Ovary (tissue), 9 donors: ENCODE measurements around the gene DTNBP1. TPM values are rescaled to one million over a fixed set of nuclear protein-coding genes. Genes with fewer than 3 reads are reported as not detected.

ENCODE experiments used
- DNase-seq, 5 donors: peaks; one replicate each; pipeline ENCODE4 v3.0.0-alpha.2; 2019 to 2020
- H3K27ac ChIP-seq, 2 donors: fragments of 200-600 bp; one replicate each; pipeline versions ENCODE4 v1.5.1 to v1.8.0; 2019 to 2022
- H3K27me3 ChIP-seq: fragments of 200-600 bp; one replicate; pipeline ENCODE4 v1.8.0; 2022
- H3K36me3 ChIP-seq: fragments of 200-600 bp; sonication (generic); one replicate; pipeline ENCODE4 v1.5.1; 2019
- H3K4me1 ChIP-seq: one replicate; pipeline ENCODE4 v1.8.1; 2013; ENCODE audit warnings: mild to moderate bottlenecking, moderate library complexity; ENCODE audit not compliant: insufficient read depth
- H3K4me3 ChIP-seq: fragments of 200-600 bp; sonication (generic); one replicate; pipeline ENCODE4 v1.5.1; 2017
- H3K9me3 ChIP-seq, 2 donors: fragments of 200-600 bp in 1 of 2; sonication (generic) in 1 of 2; one replicate each; pipeline versions ENCODE4 v1.5.1 to v1.8.1; 2013 to 2019; ENCODE audit warnings: mild to moderate bottlenecking in 1 of 2, moderate library complexity in 1 of 2
- EP300 ChIP-seq: sonication (generic); formaldehyde crosslinking; IDR thresholded peaks from one replicate; pipeline ENCODE4 v1.6.1; 2017; ENCODE audit warnings: antibody characterized with exemption
- POLR2A ChIP-seq: fragments of 450-650 bp; IDR thresholded peaks from one replicate; pipeline ENCODE4 v1.6.1; 2017; ENCODE audit warnings: antibody characterized with exemption, mild to moderate bottlenecking, moderate library complexity
- WGBS, 3 donors: extraction: QIAGEN DNeasy Blood & Tissue Kit in 1 of 3; methylation state at CpG; one replicate each; pipeline versions ENCODE4 v1.1.5 to v1.1.7; 2013 to 2017; 5-methylcytosine and 5-hydroxymethylcytosine counted together
- intact Hi-C, 4 donors: fragments of 100-400 bp; cut with DNase I; formaldehyde crosslinking; loops; one replicate each; pipeline versions ENCODE4 v1.11.0 to v1.15.1; 2022 to 2023
- polyA plus RNA-seq, 2 donors: library from polyadenylated mRNA; stranded (reverse); fragments of 200-250 nt in 1 of 2; fragments of 350-450 nt in 1 of 2; fragmentation: Illumina TruSeq in 1 of 2; extraction: RNeasy Lipid Tissue Mini Kit (QIAGEN cat#74804) in 1 of 2; gene quantifications; one replicate each; pipeline ENCODE4 v1.2.3, GENCODE V29; 2013 to 2014
- total RNA-seq, 7 donors: library from RNA; depleted of rRNA in 2 of 7; stranded (reverse); fragments of >200 nt in 2 of 7; fragmentation: NEBNext Ultra II Directional in 3 of 7; extraction: Animal tissue kit (Norgen Biotek cat#: 25700) in 3 of 7; gene quantifications; one replicate each; pipeline versions ENCODE4 v1.1.0 to v1.2.4, GENCODE V29; 2016 to 2023
- TF ChIP-seq, protein P1 (sequence below), 3 donors: fragments of 450-650 bp in 2 of 3; fragments of 200-600 bp in 1 of 3; IDR thresholded peaks; one replicate each; pipeline versions ENCODE4 v1.5.1 to v1.8.0; 2016 to 2022; ENCODE audit warnings: antibody characterized with exemption in 3 of 3, mild to moderate bottlenecking in 1 of 3
- donor health status: DM: no; HTN: no; CAD: no; lungs with moderate emphysema.
- donor health status: DM: no; HTN: no; CAD: no.
- donor health status: Bipolar disorder and iron deficiency.
- donor health status: DM: yes; HTN: yes; CAD: no.
- donor health status: DM: no; HTN: no; CAD: no.
- donor health status: DM: yes; HTN: yes; CAD: no.

Gene DTNBP1
- total and polyA plus RNA-seq, 9 donors = 11.0 to 21.4 (median 15.6) TPM

DNA sequence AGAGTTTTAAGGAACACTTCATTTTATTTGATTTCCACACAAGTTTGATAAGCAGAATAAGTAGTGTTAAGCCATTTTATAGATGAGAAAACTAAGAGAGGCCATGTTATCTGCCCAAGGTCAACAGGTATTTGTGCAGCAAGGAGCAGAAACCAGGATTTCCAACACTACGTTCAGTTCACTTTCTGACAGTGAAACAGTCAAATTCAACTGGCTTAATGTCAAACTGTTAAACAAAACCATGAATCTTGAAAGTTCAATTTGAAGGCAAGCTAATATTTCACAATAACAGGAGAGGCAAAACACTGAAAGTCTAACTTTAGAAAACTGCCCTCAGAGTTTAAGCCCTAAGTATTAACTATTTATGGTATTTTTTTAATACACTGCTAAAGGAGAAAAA lies 32.6 kb downstream of the DTNBP1 start:
- Histone ChIP-seq H3K27me3 (no peaks in the 10 kb centered on the region), H3K36me3 (no peaks in the 10 kb centered on the region), H3K4me3 (no peak overlapping the region), H3K27ac (no peak overlapping the region), H3K9me3 (no peaks in the 10 kb centered on the region), H3K4me1 (peaks cover 2% of the 10 kb centered on the region)
- no peak for TF ChIP-seq POLR2A
- TF ChIP-seq EP300 = no peak
- TF ChIP-seq, protein P1, sequence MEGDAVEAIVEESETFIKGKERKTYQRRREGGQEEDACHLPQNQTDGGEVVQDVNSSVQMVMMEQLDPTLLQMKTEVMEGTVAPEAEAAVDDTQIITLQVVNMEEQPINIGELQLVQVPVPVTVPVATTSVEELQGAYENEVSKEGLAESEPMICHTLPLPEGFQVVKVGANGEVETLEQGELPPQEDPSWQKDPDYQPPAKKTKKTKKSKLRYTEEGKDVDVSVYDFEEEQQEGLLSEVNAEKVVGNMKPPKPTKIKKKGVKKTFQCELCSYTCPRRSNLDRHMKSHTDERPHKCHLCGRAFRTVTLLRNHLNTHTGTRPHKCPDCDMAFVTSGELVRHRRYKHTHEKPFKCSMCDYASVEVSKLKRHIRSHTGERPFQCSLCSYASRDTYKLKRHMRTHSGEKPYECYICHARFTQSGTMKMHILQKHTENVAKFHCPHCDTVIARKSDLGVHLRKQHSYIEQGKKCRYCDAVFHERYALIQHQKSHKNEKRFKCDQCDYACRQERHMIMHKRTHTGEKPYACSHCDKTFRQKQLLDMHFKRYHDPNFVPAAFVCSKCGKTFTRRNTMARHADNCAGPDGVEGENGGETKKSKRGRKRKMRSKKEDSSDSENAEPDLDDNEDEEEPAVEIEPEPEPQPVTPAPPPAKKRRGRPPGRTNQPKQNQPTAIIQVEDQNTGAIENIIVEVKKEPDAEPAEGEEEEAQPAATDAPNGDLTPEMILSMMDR (IDR thresholded peaks at IDR 0.05) = no peak
- intact Hi-C loops = no loop called here
- 85 to 99% (median 90%) methylated on average over 1 of the region's 1 CpG for WGBS, 3 donors
- DNase-seq = no peak

GRCh38 chr6:15629487-15629886 lies 33.3 kb downstream of the DTNBP1 start:
- Histone ChIP-seq H3K4me3 (no peak overlapping the region), H3K4me1 (peaks cover 2% of the 10 kb centered on the region), H3K36me3 (no peaks in the 10 kb centered on the region), H3K27me3 (no peaks in the 10 kb centered on the region), H3K9me3 (no peaks in the 10 kb centered on the region), H3K27ac (no peak overlapping the region)
- no peak for TF ChIP-seq POLR2A
- TF ChIP-seq EP300 = no peak
- TF ChIP-seq, protein P1 (IDR thresholded peaks at IDR 0.05) = no peak
- no peak for DNase-seq
- intact Hi-C loops = loop anchor here in 1 of 4 donors (10.0 kb wide), 2 partner anchors 115 to 1425 kb away; no protein-coding TSS in a partner anchor

- Histone ChIP-seq H3K36me3 (no peaks in the 10 kb centered on the region), H3K4me3 (no peak overlapping the region), H3K9me3 (no peaks in the 10 kb centered on the region), H3K27me3 (no peaks in the 10 kb centered on the region), H3K27ac (no peak overlapping the region), H3K4me1 (peaks cover 2% of the 10 kb centered on the region)
- no peak for TF ChIP-seq EP300
- TF ChIP-seq POLR2A = no peak
- TF ChIP-seq, protein P1 (IDR thresholded peaks at IDR 0.05) = no peak
- 55 to 68% (median 56%) methylated on average over 7 of the region's 7 CpGs for WGBS, 3 donors
- no peak for DNase-seq
- intact Hi-C loops = loop anchor here in 1 of 4 donors (10.0 kb wide), 2 partner anchors 114 to 1424 kb away; no protein-coding TSS in a partner anchor
Observed at GRCh38 chr6:15628499-15629131, 34.2 kb downstream of the DTNBP1 start.

DNA sequence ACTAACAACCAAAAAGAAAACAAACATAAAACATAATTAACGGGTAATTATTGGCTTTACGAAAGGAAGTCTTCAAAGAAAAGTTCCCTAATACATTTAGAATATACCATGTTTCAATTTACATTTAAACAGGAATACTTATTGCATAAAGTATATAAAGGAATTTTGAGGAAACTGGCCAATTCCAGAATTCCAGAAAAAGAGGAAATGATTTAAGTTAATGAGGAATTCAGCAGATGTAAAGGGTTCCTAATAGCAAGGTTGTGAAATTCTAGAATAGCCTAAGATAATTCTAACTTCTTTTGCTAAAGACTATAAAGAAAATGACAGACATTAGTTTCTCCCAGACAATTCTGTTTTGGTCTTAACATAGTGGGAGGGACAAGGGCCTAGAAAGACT lies 35.0 kb downstream of the DTNBP1 start:
- Histone ChIP-seq H3K4me3 (no peak overlapping the region), H3K27ac (no peak overlapping the region), H3K4me1 (peaks cover 2% of the 10 kb centered on the region), H3K36me3 (no peaks in the 10 kb centered on the region), H3K9me3 (no peaks in the 10 kb centered on the region), H3K27me3 (no peaks in the 10 kb centered on the region)
- intact Hi-C loops = loop anchor here in 1 of 4 donors (10.0 kb wide), 2 partner anchors 113 to 1423 kb away; no protein-coding TSS in a partner anchor
- 72 to 89% (median 83%) methylated on average over 2 of the region's 2 CpGs for WGBS, 3 donors
- TF ChIP-seq, protein P1 (IDR thresholded peaks at IDR 0.05) = no peak
- TF ChIP-seq EP300 = no peak
- TF ChIP-seq POLR2A = no peak
- no peak for DNase-seq
